WI38 (cell line): ENCODE measurements around the gene GGACT.

Experiments used
- H3K4me3 ChIP-seq: 2 replicates; pipeline ENCODE4 v1.5.1; 2011; ENCODE audit warnings: low read depth, mild to moderate bottlenecking, control low read depth, low read length
- CTCF ChIP-seq: IDR thresholded peaks from 2 replicates; pipeline ENCODE4 v1.5.1; 2012; ENCODE audit warnings: low read depth, mild to moderate bottlenecking, control low read depth, low read length

Gene GGACT

GRCh38 chr13:100484702-100485101 is 103.9 kb downstream of the GGACT start:
- H3K4me3 ChIP-seq, result no peak overlapping the region
- TF ChIP-seq CTCF, result no peak

- no peak for TF ChIP-seq CTCF
- H3K4me3 ChIP-seq, result no peak overlapping the region
Observed at GRCh38 chr13:100483841-100484381, 104.7 kb downstream of the GGACT start.

GRCh38 chr13:100483139-100483538 is 105.5 kb downstream of the GGACT start:
- TF ChIP-seq CTCF, result no peak
- no peak overlapping the region for H3K4me3 ChIP-seq

- no peak for TF ChIP-seq CTCF
- H3K4me3 ChIP-seq, result no peak overlapping the region
Observed at GRCh38 chr13:100480676-100481075, 107.9 kb downstream of the GGACT start.
